Gastrocnemius medialis (tissue), 4 donors: ENCODE data around the gene WASL. TPM values are rescaled to one million over a fixed set of nuclear protein-coding genes. Genes with fewer than 3 reads are reported as not detected.
"Not testable (repeated sequence)": the region's sequence is repeated elsewhere in the genome, so short reads cannot be mapped to it uniquely, and the experiment has no call there.

Experiments used
- ATAC-seq, 2 donors: fragments of 150-250 bp; one replicate each; pipeline ENCODE4 v1.9.1; 2016
- DNase-seq, 2 donors: peaks; one replicate each; pipeline ENCODE4 v3.0.0-alpha.2; 2019
- H3K27ac ChIP-seq, 4 donors: fragments of 200-600 bp; sonication (generic); 1 replicate in 1 of 4; 2 replicates in 3 of 4; pipeline ENCODE4 v1.5.1; 2016 to 2018; ENCODE audit warnings: mild to moderate bottlenecking in 2 of 4, moderate library complexity in 1 of 4
- H3K27me3 ChIP-seq, 3 donors: fragments of 200-600 bp; sonication (generic) in 2 of 3; 1 replicate in 1 of 3; 2 replicates in 2 of 3; pipeline versions ENCODE4 v1.5.1 to v1.6.0; 2016 to 2019; ENCODE audit warnings: mild to moderate bottlenecking in 1 of 3, moderate library complexity in 1 of 3
- H3K36me3 ChIP-seq, 2 donors: fragments of 200-600 bp; sonication (generic) in 1 of 2; one replicate each; pipeline ENCODE4 v1.5.1; 2017 to 2018
- H3K4me1 ChIP-seq, 2 donors: fragments of 200-600 bp; sonication (generic) in 1 of 2; one replicate each; pipeline ENCODE4 v1.5.1; 2016 to 2017; ENCODE audit warnings: mild to moderate bottlenecking in 2 of 2
- H3K4me3 ChIP-seq, 4 donors: fragments of 200-600 bp; sonication (generic) in 3 of 4; 1 replicate in 1 of 4; 2 replicates in 3 of 4; pipeline ENCODE4 v1.5.1; 2016 to 2019; ENCODE audit warnings: mild to moderate bottlenecking in 2 of 4
- H3K9me3 ChIP-seq, 3 donors: fragments of 200-600 bp; sonication (generic) in 2 of 3; 1 replicate in 1 of 3; 2 replicates in 2 of 3; pipeline ENCODE4 v1.5.1; 2016 to 2019
- CTCF ChIP-seq, 5 experiments: fragments of 450-650 bp in 3 of 5; fragments of 200-600 bp in 2 of 5; sonication (generic) in 2 of 5; IDR thresholded peaks in 4 of 5; conservative IDR thresholded peaks in 1 of 5; 1 replicate in 4 of 5; 2 replicates in 1 of 5; pipeline ENCODE4 v1.5.1; 2016 to 2019; ENCODE audit warnings: antibody characterized with exemption in 5 of 5, mild to moderate bottlenecking in 3 of 5, moderate library complexity in 3 of 5
- POLR2A ChIP-seq, 2 donors: fragments of 450-650 bp; IDR thresholded peaks; one replicate each; pipeline ENCODE4 v1.6.1; 2017; ENCODE audit warnings: antibody characterized with exemption in 2 of 2, mild to moderate bottlenecking in 2 of 2, moderate library complexity in 2 of 2
- in situ Hi-C, 4 donors: fragments of 200-750 bp; cut with MboI; loops; one replicate each; pipeline versions ENCODE4 v1.15.0 to v1.8.0; 2017; ENCODE audit warnings: low sequenced_read_pairs in 4 of 4
- intact Hi-C: fragments of 100-400 bp; cut with DNase I; formaldehyde crosslinking; loops from one replicate; pipeline ENCODE4 v1.15.1; 2023; ENCODE audit warnings: low total_unique reads
- total RNA-seq, 4 donors: library from RNA; depleted of rRNA; stranded (reverse); fragments of >200 nt; gene quantifications; one replicate each; pipeline versions ENCODE4 v1.1.0 to v1.2.3, GENCODE V29; 2016

Gene WASL
- total RNA-seq, 4 donors from 2014 or later, result 29.0 to 40.4 (median 33.0) TPM

- no peak overlapping the region for H3K27ac ChIP-seq
- ATAC-seq (no peak), DNase-seq (no peak)
- no peaks in the 10 kb centered on the region for H3K9me3 ChIP-seq
- no peaks in the 10 kb centered on the region for H3K27me3 ChIP-seq
- no peaks in the 10 kb centered on the region for H3K4me1 ChIP-seq
- intact Hi-C loops, result no loop called here
- H3K36me3 ChIP-seq, result no peaks in the 10 kb centered on the region
- no peak overlapping the region for H3K4me3 ChIP-seq
- no peak for TF ChIP-seq CTCF (IDR thresholded peaks at IDR 0.05 in 4 of 5, conservative IDR thresholded peaks at IDR 0.05 in 1 of 5)
- no peak for TF ChIP-seq POLR2A (IDR thresholded peaks at IDR 0.05)
- in situ Hi-C loops, result no loop called here
Measured at GRCh38 chr7:123787220-123788007, 38.6 kb upstream of the WASL start.

GRCh38 chr7:123784263-123784662 is 35.5 kb upstream of the WASL start:
- DNase-seq (no peak), ATAC-seq (no peak)
- no peak overlapping the region for H3K27ac ChIP-seq
- H3K27me3 ChIP-seq, result no peaks in the 10 kb centered on the region
- intact Hi-C loops (no loop called here), in situ Hi-C loops (no loop called here)
- TF ChIP-seq POLR2A (IDR thresholded peaks at IDR 0.05) (no peak), CTCF (IDR thresholded peaks at IDR 0.05 in 4 of 5, conservative IDR thresholded peaks at IDR 0.05 in 1 of 5) (no peak)
- no peaks in the 10 kb centered on the region for H3K9me3 ChIP-seq
- H3K4me3 ChIP-seq, result no peak overlapping the region
- H3K36me3 ChIP-seq, result no peaks in the 10 kb centered on the region
- H3K4me1 ChIP-seq, result no peaks in the 10 kb centered on the region

GRCh38 chr7:123783820-123784219 is 35.0 kb upstream of the WASL start:
- H3K36me3 ChIP-seq, result no peaks in the 10 kb centered on the region
- intact Hi-C loops, result no loop called here
- H3K4me3 ChIP-seq, result no peak overlapping the region
- in situ Hi-C loops, result no loop called here
- no peaks in the 10 kb centered on the region for H3K9me3 ChIP-seq
- no peaks in the 10 kb centered on the region for H3K4me1 ChIP-seq
- H3K27me3 ChIP-seq, result no peaks in the 10 kb centered on the region
- no peak for TF ChIP-seq POLR2A (IDR thresholded peaks at IDR 0.05)
- no peak for TF ChIP-seq CTCF (IDR thresholded peaks at IDR 0.05 in 4 of 5, conservative IDR thresholded peaks at IDR 0.05 in 1 of 5)
- DNase-seq (no peak), ATAC-seq (no peak)
- H3K27ac ChIP-seq, result no peak overlapping the region

DNA sequence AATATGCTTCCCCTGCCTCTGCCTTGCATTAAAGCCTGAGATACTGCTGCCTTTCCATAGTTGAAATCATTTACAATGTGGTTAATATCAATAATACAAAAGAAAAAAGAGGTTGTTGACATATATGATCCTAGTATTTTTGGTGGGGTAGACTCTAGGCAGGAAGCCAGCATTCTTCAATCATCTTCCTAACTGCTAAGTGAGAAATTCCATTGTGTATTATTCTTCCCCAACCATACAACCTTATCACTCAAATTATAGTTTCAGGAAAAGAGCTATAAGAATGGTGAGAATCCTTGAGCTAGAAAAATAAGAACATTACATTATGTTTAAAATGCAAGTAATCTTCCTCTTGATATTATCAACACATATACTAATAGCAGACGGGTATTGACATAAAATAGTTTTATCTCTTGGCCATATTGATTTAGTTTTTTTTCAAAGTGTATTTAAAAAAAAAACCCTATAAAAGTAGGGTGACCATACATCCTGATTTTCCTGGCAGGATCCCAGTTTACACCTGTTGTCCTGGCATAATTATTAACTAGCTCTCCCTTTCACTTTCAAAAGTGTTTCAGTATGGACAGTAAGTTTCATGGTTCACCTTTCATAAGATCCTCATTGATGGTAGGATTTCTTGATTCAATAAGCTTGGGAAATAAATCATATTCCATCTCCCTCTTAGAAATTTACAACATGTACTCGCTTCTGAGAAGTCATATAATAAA is 33.4 kb upstream of the WASL start:
- H3K36me3 ChIP-seq, result no peaks in the 10 kb centered on the region
- no peaks in the 10 kb centered on the region for H3K4me1 ChIP-seq
- intact Hi-C loops, result no loop called here
- DNase-seq (no peak), ATAC-seq (no peak)
- no peaks in the 10 kb centered on the region for H3K27me3 ChIP-seq
- in situ Hi-C loops, result no loop called here
- no peak overlapping the region for H3K27ac ChIP-seq
- no peak overlapping the region for H3K4me3 ChIP-seq
- H3K9me3 ChIP-seq, result no peaks in the 10 kb centered on the region
- TF ChIP-seq CTCF (IDR thresholded peaks at IDR 0.05 in 4 of 5, conservative IDR thresholded peaks at IDR 0.05 in 1 of 5) (no peak), POLR2A (IDR thresholded peaks at IDR 0.05) (no peak)

DNA sequence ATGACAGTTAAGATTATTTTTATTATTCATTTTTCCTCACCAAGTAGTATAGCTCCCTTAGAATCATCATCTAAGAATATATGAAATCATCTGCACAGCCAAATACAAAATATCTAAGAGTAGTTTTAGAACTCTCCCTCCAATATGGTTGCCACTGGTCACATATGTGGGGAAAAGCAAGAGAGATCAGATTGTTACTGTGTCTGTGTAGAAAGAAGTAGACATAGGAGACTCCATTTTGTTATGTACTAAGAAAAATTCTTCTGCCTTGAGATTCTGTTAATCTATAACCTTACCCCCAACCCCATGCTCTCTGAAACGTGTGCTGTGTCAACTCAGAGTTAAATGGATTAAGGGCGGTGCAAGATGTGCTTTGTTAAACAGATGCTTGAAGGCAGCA is 31.7 kb upstream of the WASL start:
- H3K4me1 ChIP-seq, H3K36me3 ChIP-seq, in situ Hi-C loops, H3K27me3 ChIP-seq, H3K4me3 ChIP-seq, ATAC-seq, intact Hi-C loops, H3K9me3 ChIP-seq, H3K27ac ChIP-seq, DNase-seq: not testable (repeated sequence)
